Activated CD4-positive, alpha-beta T cell treated with anti-CD3 and anti-CD28 coated beads for 24 hours (primary cell): Measurements from ENCODE around the gene GGA1.
A peak's percentile ranks its signal among the peaks of the same experiment; 100 is the strongest.
"Not testable (repeated sequence)": the region's sequence is repeated elsewhere in the genome, so short reads cannot be mapped to it uniquely, and the experiment has no call there.

Source experiments
- DNase-seq, 2 donors: peaks; one replicate each; pipeline ENCODE4 v3.0.0-alpha.2; 2020; ENCODE audit warnings: low read depth in 2 of 2

Gene GGA1

DNA sequence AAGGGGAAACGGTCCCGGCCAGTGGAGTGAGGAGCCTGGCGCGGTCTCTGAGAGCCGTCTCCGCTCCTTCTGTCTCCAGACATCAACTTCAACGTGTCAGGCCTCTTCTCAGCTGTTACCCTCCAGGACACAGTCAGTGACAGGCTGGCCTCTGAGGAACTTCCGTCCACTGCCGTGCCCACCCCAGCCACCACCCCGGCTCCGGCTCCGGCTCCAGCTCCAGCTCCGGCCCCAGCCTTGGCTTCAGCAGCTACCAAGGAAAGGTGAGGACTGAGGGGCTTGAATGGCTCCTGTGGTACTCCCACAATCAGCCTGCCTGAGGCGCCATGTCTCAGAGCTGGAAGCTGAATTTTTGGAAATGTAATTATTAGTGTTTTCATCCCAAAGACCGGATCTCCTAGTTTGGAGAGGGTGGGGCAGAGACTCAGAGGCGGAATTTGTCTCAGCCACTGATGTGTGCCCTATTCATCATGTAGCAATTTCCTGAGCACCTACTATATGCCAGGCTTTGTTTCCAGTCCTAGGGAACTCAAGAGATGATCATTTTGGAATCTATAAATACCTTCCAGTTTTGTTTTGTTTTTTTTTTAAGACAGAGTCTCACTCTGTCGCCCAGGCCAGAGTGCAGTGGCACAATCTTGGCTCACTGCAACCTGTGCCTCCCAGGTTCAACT is 42.0 kb downstream of the GGA1 start:
- no peak for DNase-seq

DNA sequence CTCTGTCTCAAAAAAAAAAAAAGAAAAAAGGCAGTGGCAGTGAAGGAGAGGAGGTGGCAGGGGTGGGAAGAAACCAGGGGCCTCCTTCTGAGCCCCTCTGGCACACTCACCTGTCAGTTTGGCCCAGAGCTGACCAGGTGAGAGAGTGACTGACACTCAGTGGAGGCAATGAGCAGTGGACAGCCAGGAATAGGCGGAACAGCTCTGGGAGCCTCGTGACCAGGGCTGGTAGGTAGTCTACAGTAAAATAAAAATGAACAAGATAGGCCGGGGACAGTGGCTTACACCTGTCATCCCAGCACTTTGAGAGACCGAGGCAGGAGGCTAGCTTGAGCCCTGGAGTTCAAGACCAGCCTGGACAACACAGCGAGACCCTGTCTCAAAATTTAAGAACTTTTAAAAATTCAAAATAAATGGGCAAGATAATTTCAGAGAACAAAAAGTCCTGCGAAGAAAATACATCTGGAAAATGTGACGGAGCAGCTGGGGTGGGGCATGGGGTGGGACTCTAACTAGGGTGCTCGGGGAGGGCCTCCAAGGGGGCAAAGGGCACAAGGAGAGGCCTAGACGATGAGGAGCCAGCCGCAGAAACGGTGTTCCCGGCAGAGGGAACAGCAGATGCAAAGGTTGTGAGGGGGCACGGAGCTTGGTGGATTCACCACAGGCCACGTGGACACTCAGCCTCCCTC is 46.1 kb downstream of the GGA1 start:
- DNase-seq, result no peak

DNA sequence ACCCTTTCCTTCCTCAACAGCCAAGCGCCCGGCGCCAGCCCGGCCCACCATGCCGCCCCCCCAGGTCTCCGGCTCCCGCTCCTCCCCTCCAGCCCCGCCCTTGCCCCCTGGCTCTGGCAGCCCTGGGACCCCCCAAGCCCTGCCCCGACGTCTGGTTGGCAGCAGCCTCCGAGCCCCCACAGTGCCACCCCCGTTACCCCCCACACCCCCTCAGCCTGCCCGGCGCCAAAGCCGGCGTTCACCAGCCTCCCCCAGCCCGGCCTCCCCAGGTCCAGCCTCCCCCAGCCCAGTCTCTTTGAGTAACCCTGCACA is 46.6 kb downstream of the GGA1 start:
- no peak for DNase-seq

DNA sequence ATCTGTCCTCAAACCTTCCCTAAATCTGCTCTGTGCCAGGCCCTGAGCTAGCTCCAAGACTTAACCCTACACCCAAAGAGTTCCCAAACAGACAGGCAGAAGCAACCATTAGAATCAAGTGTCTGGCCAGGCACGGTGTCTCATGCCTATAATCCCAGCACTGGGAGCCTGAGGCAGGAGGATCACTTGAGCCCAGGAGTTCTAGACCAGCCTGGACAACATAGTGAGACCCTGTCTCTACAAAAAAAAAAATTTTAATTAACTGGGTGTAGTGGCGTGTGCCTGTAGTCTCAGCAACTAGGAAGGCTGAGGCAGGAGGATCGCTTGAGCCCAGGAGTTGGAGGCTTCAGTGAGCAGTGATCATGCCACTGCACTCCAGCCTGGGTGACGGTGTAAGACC is 47.9 kb downstream of the GGA1 start:
- not testable (repeated sequence) for DNase-seq

DNA sequence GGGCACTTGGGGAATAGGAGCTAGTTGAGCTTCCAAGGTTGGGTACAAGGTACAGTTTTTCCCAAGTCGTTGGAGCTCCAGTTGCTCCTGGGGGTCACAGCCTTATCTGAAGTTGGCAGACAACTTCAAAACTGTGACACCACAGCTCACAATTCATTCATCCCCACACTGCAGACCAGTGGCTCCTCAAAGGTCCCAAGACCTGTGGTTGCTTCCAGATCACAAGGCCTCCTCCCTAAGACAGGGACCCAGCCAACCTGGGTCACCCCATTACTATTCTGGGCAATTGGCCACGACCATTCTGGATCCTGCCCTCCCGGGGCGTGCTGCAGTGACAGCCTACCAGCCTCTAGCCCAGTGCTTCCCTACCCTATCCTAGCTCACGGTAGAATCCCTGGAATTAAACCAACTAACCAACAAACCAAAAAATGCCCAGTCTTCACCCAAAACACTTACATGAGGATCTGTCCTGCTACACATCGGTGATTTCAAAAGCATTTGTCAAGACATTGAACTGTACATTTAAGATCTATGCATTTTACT is 49.0 kb downstream of the GGA1 start:
- DNase-seq, result no peak

DNA sequence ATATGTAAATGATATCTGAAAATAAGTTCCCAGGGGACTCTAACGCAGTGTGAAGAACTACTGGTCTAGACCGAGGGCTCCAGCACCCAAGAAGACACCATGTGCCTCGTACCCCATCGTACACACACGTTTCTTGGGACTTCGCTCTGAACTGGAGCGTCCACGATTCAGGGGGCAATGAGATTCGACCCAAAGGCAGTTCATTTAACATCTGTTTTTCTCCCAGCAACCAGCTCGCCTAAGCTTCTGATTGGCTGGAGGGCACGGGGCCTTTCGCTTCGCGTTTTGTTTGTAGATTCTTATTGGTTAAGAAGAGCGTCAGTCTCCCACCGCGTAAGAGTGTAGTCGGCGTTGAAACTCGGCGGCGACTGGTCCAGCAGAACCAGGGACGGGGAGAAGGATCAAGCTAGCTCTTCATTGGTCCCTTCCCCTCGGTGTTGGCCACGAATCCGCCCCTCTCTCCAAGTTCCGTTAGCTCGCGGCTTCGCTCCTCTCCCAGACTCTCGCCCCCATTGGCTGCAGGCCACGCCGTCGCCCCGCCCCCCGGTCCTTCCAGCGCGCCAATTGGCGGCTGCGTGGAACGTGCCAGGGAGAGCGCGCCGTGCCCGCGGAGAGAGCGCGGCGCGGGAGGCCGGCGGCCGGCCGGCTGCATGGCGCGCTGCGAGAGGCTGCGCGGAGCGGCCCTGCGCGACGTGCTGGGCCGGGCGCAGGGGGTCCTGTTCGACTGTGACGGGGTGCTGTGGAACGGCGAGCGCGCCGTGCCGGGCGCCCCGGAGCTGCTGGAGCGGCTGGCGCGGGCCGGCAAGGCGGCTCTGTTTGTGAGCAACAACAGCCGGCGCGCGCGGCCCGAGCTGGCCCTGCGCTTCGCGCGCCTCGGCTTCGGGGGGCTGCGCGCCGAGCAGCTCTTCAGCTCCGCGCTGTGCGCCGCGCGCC is 49.8 kb downstream of the GGA1 start, which contains the start of gene PDXP:
Gene PDXP (plus strand): TSS at position 591 of the 933 bp plus-strand sequence. CDS start 60 bp downstream, at position 651.
- peak; percentile 98 for DNase-seq

DNA sequence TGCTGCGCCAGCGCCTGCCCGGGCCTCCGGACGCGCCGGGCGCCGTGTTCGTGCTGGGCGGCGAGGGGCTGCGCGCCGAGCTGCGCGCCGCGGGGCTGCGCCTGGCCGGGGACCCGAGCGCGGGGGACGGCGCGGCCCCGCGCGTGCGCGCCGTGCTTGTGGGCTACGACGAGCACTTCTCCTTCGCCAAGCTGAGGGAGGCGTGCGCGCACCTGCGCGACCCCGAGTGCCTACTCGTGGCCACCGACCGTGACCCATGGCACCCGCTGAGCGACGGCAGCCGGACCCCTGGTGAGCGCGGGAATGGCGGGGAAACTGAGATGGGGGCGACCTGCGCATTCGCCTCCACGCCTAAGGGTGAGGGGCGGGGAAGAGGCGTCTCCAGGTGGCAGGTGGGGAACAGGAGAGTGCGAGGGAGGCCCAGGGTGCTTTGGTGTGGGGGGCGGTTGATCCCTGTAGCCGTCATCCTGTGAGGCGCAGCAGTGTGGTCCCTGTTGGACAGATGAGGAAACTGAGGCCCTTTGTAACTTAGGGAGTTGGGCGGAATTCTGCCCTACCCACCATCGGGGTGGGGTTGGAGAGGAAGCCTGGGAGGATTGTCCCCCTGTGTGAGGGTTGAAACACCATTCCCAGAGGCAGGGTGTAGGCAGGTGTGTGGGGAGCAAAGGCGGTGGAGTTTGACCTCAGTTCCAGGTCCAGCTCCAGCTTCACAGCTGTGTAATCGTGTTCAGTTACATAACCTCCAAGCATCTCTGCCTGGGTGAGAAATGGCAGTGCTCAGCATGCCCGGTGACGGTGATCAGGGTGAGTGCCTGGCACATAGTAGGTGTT is 50.6 kb downstream of the GGA1 start:
- DNase-seq, result no peak

DNA sequence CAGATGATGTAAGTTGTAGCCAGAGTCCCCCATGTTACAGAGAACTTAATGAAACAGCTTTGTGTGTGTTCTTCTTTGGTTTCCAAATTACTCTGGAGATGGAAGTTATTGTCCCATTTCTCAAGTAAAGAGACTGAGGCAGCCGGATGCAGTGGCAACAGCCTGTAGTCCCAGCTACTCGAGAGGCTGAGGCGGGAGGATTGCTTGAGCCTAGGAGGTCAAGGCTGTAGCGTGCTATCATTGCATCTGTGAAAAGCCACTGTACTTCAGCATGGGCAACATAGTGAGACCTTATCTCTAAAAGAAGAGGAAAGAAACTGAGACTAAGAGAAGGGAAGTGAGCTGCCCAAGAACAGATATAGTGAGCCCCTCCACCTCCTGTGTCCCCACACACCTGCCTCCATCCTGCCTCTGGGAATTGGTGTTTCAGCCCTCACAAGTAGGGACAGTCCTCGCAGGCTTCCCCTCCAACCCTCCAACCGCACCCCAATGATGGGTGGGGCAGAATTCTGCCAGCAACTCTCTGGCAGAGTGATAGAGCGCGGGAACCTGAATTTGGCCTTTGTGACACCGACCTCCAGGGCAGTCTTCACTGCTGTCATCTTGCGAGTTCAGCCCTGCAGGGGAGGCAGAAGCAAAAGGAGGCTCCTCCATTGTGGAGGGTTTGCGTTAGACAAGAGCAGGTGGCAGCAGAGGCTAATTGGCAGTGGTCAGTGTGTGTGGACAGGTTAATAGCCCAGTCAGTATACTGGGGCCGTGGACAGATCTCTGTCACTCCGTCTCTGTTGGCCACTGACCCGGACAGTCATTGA is 51.5 kb downstream of the GGA1 start:
- DNase-seq, result no peak

DNA sequence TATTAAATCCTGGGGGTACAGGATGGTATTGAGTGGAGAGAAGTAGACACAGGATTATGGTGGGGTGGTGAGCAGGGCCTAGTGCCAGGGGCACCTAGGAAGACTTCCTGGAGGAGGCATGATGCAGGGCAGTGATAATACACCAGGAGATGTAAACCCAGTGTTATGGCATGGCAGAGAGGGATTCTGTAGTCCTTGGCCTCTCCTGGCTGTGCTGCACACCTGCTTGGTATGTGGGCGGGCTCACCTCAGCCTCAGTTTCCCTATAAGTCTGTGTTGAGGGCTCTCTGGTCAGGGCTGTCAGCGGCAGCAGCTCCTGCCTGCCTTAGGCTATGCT is 52.0 kb downstream of the GGA1 start:
- DNase-seq, result no peak

DNA sequence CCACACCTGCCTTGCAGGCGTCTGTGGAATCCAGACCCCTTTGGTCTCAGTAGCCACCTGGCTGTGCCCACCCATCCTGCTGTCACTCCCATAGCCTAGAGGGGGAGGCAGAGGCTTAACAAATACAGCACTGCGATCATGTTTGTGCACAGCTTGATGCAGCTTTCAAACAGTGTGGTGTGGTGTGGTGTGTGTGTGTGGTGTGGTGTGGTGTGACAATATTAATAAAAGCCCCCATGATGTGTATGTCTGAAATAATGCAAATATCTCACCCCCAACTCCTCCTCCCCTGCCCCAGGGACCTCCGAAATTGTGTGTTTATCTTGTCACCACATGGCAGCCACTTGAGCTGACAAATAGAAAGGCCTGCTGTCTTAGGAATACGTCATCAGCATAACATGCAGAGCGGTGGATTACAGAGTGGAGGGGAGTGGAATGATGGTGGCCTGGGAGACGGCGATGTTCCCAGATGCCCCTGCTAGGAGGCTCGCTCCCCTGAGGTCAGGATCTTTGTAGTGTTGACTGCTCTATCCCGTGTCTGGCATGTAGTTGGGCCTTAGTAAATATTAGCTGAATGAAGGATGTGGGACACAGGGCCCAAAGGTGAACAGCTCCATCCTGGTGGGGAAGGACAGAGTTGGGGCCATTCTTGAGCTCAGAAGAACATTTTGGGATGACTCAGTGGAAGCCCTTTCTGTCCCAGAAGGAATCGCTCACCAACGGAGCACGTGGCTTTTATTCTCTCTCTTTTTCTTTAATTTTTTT is 52.7 kb downstream of the GGA1 start:
- DNase-seq, result no peak

DNA sequence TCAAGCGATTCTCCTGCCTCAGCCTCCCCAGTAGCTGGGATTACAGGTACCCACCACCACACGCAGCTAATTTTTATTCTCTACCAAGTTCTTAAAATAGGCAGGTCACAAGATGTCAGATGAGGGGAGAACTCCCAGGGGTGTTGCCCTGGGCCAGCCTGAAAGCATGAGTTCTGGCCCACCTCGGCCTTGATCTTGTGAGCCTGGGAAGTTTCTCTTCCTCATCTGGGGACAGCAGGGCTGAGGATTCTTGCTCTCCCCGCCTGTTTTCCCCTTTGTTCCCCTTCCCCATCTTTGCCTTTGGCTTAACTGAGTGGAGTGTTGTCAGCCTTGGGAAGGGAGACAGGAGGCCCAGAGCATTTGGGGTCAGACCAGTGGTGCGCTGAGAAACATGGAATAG is 53.4 kb downstream of the GGA1 start:
- DNase-seq, result no peak

DNA sequence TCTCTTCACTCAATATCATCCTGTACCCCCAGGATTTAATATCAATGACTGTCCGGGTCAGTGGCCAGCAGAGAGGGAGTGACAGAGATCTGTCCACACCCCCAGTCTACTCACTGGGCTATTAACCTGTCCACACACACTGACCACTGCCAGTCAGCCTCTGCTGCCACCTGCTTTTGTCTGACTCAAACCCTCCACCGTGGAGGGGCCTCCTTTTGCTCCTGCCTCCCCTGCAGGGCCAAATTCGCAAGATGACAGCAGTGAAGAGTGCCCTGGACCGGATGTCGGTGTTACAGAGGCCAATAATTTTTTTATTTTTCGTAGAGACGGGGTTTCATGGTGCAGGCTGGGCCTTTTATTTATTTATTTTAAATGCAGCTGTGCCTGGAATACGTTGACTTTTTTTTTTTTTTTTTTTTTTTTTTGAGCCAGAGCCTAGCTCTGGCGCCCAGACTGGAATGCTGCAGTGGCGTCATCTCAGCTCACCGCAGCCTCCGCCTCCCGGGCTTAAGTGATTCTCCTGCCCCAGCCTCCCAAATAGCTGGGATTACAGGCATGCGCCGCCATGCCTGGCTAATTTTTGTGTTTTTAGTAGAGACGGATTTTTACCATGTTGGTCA is 55.0 kb downstream of the GGA1 start:
- no peak for DNase-seq

DNA sequence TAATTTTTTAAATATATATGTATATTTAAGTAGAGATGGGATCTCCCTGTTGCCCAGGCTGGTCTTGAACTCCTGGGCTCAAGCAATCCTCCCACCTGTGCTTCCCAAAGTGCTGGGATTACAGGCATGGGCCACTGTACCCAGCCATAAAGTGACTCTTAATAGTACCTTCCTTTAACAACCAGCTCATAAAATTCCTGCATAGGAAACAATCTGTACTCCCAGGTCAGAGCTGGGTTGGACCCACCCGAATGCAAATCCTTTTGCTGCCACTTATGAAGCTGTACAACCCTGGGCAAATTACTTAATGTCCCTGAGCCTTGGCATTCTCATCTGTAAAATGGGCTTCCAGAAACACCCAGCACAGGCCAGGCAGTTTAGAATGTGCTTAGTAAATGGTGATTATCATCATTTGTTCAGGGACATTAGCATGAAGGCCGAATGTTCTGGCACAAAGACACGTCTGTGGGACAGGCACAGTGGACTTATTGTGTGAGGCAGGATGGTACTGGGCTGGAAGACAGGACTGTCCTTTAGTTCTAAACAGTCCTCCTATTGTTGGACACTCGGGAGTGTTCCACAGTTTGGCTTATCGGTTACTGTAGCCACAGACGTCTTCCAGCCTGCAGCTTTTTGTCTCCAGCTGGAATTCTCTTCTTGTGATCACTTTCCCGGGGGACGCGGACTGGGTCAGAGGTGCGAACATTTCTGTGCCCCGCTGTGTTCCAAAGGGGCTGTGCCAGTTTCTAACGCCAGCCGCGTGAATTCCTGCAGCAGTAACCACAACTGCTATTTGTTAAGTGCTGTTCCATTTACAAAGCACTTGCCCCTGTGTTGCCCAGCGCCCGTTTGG is 55.8 kb downstream of the GGA1 start:
- no peak for DNase-seq

DNA sequence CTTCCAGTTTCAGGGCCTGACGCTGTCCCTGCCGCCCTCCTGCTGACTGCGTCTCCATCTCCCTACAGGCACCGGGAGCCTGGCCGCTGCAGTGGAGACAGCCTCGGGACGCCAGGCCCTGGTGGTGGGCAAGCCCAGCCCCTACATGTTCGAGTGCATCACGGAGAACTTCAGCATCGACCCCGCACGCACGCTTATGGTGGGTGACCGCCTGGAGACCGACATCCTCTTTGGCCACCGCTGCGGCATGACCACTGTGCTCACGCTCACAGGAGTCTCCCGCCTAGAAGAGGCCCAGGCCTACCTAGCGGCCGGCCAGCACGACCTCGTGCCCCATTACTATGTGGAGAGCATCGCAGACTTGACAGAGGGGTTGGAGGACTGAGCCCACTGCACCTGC is 56.9 kb downstream of the GGA1 start:
- no peak for DNase-seq

DNA sequence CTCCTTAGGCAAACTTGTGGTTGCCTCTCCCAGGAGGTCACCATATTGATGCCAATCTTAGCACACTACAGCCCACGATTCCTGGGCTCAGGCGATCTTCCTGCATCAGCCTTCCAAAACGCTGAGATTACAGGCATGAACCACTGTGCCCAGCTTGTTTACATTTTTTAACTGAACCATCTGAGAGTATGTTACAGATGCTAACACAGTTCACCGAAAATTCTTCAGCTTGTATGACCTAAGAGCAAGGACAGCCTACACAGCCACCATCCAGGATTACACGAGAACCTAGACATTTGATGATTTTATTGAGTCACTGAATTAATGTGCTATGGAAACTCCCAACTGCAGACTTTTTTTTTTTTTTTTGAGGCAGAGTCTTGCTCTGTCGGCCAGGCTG is 61.0 kb downstream of the GGA1 start:
- no peak for DNase-seq

DNA sequence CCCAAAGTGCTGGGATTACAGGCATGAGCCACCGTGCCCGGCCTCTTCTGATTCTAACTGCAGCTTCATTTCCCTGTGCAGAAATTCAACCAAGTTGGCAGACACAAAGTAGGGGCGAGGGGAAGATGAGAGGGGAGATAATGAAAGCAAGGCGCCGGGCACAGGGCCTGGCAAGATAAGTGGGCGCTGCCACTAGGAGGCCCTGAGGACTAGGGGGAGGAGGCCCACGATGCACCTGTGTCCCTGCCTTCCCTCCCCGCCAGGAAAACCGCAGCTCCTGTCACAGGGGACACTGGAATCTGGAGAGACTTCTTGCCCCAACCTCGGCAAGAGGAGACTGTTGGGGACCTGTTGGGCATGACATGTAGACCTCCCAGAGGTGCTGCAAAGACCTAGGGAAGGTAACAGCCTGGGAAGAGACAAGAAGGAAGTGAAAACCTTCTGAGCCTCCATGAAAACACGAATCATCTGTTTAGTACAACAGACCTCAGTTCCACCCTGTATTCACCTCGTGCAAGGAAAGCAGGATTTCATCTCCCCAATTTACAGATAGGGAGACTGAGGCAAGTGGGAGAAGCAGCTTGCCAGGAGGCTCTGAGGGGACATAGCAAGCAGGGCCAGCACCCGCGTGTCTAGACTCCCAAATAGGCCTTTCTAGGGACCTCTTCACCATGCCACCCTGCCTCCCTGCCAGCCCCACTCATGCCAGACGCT is 63.7 kb downstream of the GGA1 start:
- DNase-seq, result no peak

DNA sequence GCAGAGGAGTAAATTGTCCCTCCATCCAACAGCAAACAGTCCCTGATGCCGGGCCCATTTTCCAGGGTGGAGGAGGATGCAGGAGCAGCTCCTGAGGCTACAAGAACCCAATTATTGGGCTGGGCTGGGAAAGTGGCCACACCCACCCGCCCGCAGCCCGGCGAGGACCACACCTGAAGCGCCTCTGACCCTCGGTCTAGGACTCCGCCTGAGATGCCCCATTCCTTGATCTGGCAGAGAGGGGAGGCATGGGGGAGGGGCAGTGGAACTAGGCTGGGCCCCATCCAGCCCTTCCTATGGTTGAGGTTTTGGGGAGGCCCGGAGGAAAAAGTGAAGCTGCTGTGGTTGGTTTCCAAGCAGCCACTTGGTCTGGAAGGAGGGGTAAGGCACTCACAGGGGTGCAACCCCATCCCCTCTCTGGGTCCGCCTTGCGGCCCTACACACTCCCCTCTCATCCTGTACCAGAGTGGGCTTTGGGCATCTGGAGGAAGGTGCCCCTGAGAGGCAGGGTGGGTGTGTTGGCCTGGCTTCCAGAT is 64.4 kb downstream of the GGA1 start:
- DNase-seq, result no peak

DNA sequence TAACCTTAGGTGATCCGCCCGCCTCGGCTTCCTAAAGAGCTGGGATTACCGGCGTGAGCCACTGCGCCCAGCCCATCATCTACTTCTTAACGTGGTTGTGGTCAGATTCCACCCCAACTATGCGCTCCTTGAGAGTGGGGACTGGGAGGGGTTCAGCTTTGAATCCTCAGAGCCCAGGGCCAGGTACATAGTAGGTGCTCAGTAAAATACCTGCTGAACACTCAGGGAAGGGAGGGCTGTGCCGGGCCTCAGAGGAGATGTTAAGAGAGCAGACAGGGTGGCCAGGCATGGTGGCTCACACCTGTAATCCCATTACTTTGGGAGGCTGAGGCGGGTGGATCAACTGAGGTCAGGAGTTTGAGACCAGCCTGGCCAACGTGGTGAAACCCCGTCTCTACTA is 65.6 kb downstream of the GGA1 start:
- DNase-seq, result no peak
